ENCODE measurements around the gene RASSF5. TPM values are rescaled to one million over a fixed set of nuclear protein-coding genes. Genes with fewer than 3 reads are reported as not detected.
A peak's percentile ranks its signal among the peaks of the same experiment; 100 is the strongest.

The RASSF5 gene
- total RNA-seq, 1 experiment from 2014 or later: 0.75 TPM

DNA sequence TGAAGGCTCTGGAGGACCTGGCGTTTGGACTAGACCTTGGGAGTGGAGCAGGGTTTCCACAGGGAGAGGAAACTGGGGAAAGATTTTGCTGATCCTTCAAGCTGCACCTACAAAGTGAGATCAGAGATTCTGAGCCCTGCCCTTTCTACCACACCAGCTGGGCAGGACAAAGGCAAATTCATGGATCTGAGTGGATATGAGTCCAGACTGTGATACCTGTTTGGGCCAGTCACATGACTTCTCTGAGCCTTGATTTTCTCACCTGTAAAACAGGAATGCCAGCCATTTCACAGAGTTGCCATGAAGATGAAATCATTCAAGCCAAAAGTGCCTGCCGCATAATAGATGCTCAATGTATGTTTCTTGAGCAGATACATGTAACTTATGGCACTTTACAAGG lies 4.9 kb upstream of the RASSF5 start:
- Histone ChIP-seq H3K9me3 (ENCODE audit: low read depth, low read length, poor library complexity, severe bottlenecking) (no peaks in the 10 kb centered on the region), H3K4me1 (ENCODE audit: insufficient read depth, low read length, poor library complexity, severe bottlenecking) (peaks cover 8% of the 10 kb centered on the region), H3K27me3 (replicated peaks; ENCODE audit: insufficient read depth, low read depth, low read length, poor library complexity) (peaks cover 25% of the 10 kb centered on the region), H3K4me3 (ENCODE audit: low read depth, low read length, poor library complexity, severe bottlenecking) (no peak overlapping the region), H3K27ac (ENCODE audit: low read depth, low read length, poor library complexity, severe bottlenecking) (no peak overlapping the region), H3K36me3 (ENCODE audit: insufficient read depth, low read length, poor library complexity, severe bottlenecking) (no peaks in the 10 kb centered on the region)
- CTCF ChIA-PET: no interaction called here
- POLR2A ChIA-PET (ENCODE audit: low non-redundant PET): no interaction called here
- DNase-seq (ENCODE audit: low spot score): no peak
- TF ChIP-seq, protein P1, sequence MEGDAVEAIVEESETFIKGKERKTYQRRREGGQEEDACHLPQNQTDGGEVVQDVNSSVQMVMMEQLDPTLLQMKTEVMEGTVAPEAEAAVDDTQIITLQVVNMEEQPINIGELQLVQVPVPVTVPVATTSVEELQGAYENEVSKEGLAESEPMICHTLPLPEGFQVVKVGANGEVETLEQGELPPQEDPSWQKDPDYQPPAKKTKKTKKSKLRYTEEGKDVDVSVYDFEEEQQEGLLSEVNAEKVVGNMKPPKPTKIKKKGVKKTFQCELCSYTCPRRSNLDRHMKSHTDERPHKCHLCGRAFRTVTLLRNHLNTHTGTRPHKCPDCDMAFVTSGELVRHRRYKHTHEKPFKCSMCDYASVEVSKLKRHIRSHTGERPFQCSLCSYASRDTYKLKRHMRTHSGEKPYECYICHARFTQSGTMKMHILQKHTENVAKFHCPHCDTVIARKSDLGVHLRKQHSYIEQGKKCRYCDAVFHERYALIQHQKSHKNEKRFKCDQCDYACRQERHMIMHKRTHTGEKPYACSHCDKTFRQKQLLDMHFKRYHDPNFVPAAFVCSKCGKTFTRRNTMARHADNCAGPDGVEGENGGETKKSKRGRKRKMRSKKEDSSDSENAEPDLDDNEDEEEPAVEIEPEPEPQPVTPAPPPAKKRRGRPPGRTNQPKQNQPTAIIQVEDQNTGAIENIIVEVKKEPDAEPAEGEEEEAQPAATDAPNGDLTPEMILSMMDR (conservative IDR thresholded peaks at IDR 0.05; ENCODE audit: low read depth, low read length): no peak
- no peak for TF ChIP-seq EZH2 (IDR thresholded peaks at IDR 0.05; ENCODE audit: borderline replicate concordance, low read depth, low read length, poor library complexity, severe bottlenecking)
- intact Hi-C loops (cut with micrococcal nuclease; ENCODE audit: unreplicated experiment): no loop called here
- no TSS peak for BruUV-seq (replicated peaks)

DNA sequence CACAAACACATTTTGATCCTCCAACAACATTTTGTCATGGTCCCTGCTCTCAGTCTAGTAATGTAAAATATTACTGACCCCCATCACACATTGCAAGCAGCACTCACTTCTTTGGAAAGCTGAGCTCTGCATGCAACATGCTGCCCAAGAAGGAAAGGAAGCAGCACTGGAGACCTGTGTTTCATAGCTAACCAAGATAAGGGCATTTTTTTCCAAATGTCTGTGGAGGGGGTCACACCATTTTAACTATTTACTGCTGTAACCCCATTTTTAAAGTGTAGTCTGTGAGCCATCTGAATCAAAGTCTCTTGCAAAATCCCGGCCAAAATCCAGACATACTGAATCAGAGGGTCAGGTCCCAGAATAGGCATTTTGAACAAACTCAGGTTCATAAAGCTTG lies 4.5 kb upstream of the RASSF5 start:
- H3K4me1 ChIP-seq (ENCODE audit: insufficient read depth, low read length, poor library complexity, severe bottlenecking): peaks cover 8% of the 10 kb centered on the region
- no peak overlapping the region for H3K27ac ChIP-seq (ENCODE audit: low read depth, low read length, poor library complexity, severe bottlenecking)
- H3K36me3 ChIP-seq (ENCODE audit: insufficient read depth, low read length, poor library complexity, severe bottlenecking): no peaks in the 10 kb centered on the region
- H3K27me3 ChIP-seq (replicated peaks; ENCODE audit: insufficient read depth, low read depth, low read length, poor library complexity): peaks cover 29% of the 10 kb centered on the region
- intact Hi-C loops (cut with micrococcal nuclease; ENCODE audit: unreplicated experiment): no loop called here
- no peak for TF ChIP-seq EZH2 (IDR thresholded peaks at IDR 0.05; ENCODE audit: borderline replicate concordance, low read depth, low read length, poor library complexity, severe bottlenecking)
- TF ChIP-seq, protein P1 (conservative IDR thresholded peaks at IDR 0.05; ENCODE audit: low read depth, low read length): no peak
- no peak for DNase-seq (ENCODE audit: low spot score)
- ChIA-PET CTCF (no interaction called here), POLR2A (ENCODE audit: low non-redundant PET) (no interaction called here)
- H3K9me3 ChIP-seq (ENCODE audit: low read depth, low read length, poor library complexity, severe bottlenecking): no peaks in the 10 kb centered on the region
- BruUV-seq (replicated peaks): no TSS peak
- no peak overlapping the region for H3K4me3 ChIP-seq (ENCODE audit: low read depth, low read length, poor library complexity, severe bottlenecking)

DNA sequence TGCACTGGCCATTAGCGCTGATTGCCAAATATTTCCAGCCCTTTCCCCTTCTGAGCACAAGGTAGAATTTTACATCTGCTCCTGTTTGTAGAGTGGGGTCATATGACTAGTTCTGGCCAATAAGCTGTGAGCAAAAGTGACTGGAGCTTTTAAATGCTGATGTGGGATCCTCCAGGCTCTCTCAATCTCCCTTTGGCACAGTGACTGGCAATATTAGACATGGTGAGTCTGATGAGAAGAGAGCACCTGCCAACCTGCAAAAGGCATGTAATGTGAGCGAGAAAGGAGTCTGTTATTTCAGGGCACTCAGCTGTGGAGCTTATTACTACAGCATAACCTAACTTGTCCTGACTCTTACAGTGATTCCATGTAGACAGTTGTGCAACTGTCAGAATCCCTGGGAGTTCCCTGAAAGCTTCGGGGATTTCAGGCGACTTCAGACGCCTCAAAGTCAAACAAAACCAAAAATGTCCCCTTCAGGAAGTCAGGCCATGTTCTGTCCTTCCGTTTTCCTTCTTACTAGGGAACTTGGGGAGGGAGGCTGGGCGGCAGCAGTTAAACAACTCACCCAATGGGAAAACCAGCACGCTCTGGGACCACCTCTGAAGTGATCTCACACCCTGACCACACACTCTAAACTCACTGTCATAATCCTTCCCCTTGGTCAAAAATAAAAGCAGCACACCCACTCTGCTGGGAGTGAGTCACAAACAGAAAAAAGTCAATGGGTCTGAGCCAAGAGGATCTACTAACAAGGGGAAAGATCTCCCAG lies 3.6 kb upstream of the RASSF5 start:
- intact Hi-C loops (cut with micrococcal nuclease; ENCODE audit: unreplicated experiment): no loop called here
- ChIA-PET CTCF (no interaction called here), POLR2A (ENCODE audit: low non-redundant PET) (no interaction called here)
- H3K36me3 ChIP-seq (ENCODE audit: insufficient read depth, low read length, poor library complexity, severe bottlenecking): no peaks in the 10 kb centered on the region
- DNase-seq (ENCODE audit: low spot score): peak; percentile 58
- H3K9me3 ChIP-seq (ENCODE audit: low read depth, low read length, poor library complexity, severe bottlenecking): no peaks in the 10 kb centered on the region
- TF ChIP-seq, protein P1 (conservative IDR thresholded peaks at IDR 0.05; ENCODE audit: low read depth, low read length): no peak
- TF ChIP-seq EZH2 (IDR thresholded peaks at IDR 0.05; ENCODE audit: borderline replicate concordance, low read depth, low read length, poor library complexity, severe bottlenecking): no peak
- no TSS peak for BruUV-seq (replicated peaks)
- no peak overlapping the region for H3K4me3 ChIP-seq (ENCODE audit: low read depth, low read length, poor library complexity, severe bottlenecking)
- peaks cover 8% of the 10 kb centered on the region for H3K4me1 ChIP-seq (ENCODE audit: insufficient read depth, low read length, poor library complexity, severe bottlenecking)
- no peak overlapping the region for H3K27ac ChIP-seq (ENCODE audit: low read depth, low read length, poor library complexity, severe bottlenecking)
- H3K27me3 ChIP-seq (replicated peaks; ENCODE audit: insufficient read depth, low read depth, low read length, poor library complexity): peaks cover 39% of the 10 kb centered on the region

Measured in A673 (cell line).